Astrocyte (in vitro differentiated cells and primary cell): ENCODE measurements around the gene MYMK. TPM values are rescaled to one million over a fixed set of nuclear protein-coding genes. Genes with fewer than 3 reads are reported as not detected.

ENCODE experiments used
- DNase-seq: peaks from one replicate; pipeline ENCODE4 v3.0.0-alpha.2; 2010; ENCODE audit warnings: low read depth
- FAIRE-seq: peaks from 2 replicates; lab custom pipeline; 2011; peaks lifted over from hg19 to GRCh38; lab: Jason Lieb, UNC
- H2AFZ ChIP-seq: 2 replicates; pipeline ENCODE4 v1.6.0; 2012; ENCODE audit warnings: low read depth, low read length, inconsistent platforms
- H3K27ac ChIP-seq: 2 replicates; pipeline ENCODE4 v1.5.1; 2011; ENCODE audit warnings: low read depth, low read length, inconsistent platforms
- H3K27me3 ChIP-seq: 2 replicates; pipeline ENCODE4 v1.6.0; 2011; ENCODE audit warnings: low read length, inconsistent platforms; ENCODE audit not compliant: insufficient read depth
- H3K36me3 ChIP-seq: 2 replicates; pipeline ENCODE4 v1.5.1; 2011; ENCODE audit warnings: low read length, inconsistent platforms; ENCODE audit not compliant: insufficient read depth
- H3K4me1 ChIP-seq: 2 replicates; pipeline ENCODE4 v1.5.1; 2011; ENCODE audit warnings: low read length, inconsistent platforms; ENCODE audit not compliant: insufficient read depth
- H3K4me2 ChIP-seq: 2 replicates; pipeline ENCODE4 v1.6.0; 2012; ENCODE audit warnings: low read length, inconsistent platforms
- H3K4me3 ChIP-seq: 2 replicates; pipeline ENCODE4 v1.5.1; 2011; ENCODE audit warnings: low read depth, mild to moderate bottlenecking, low read length, inconsistent platforms; ENCODE audit not compliant: insufficient read depth
- H3K79me2 ChIP-seq: 2 replicates; pipeline ENCODE4 v1.6.0; 2012; ENCODE audit warnings: mild to moderate bottlenecking, low read length, inconsistent platforms; ENCODE audit not compliant: insufficient read depth
- H3K9ac ChIP-seq: 2 replicates; pipeline ENCODE4 v1.6.0; 2012; ENCODE audit warnings: mild to moderate bottlenecking, low read length, inconsistent platforms
- H3K9me3 ChIP-seq: 2 replicates; pipeline ENCODE4 v1.5.1; 2012; ENCODE audit warnings: low read depth, mild to moderate bottlenecking, low read length, inconsistent platforms; ENCODE audit not compliant: insufficient read depth
- H4K20me1 ChIP-seq: 2 replicates; pipeline ENCODE4 v1.6.0; 2012; ENCODE audit warnings: low read length, inconsistent platforms; ENCODE audit not compliant: insufficient read depth
- H3K27ac Mint-ChIP-seq: one replicate; pipeline ENCODE4 v1.8.0; 2021; ENCODE audit warnings: mild to moderate bottlenecking, mixed read lengths; ENCODE audit not compliant: unreplicated experiment
- H3K27me3 Mint-ChIP-seq: one replicate; pipeline ENCODE4 v1.8.0; 2021; ENCODE audit warnings: low read depth, mixed read lengths; ENCODE audit not compliant: unreplicated experiment
- H3K36me3 Mint-ChIP-seq: one replicate; pipeline ENCODE4 v1.8.0; 2021; ENCODE audit warnings: low read depth, mixed read lengths; ENCODE audit not compliant: unreplicated experiment
- H3K4me1 Mint-ChIP-seq: one replicate; pipeline ENCODE4 v1.8.0; 2021; ENCODE audit warnings: low read depth, mixed read lengths; ENCODE audit not compliant: unreplicated experiment
- H3K4me3 Mint-ChIP-seq: one replicate; pipeline ENCODE4 v1.8.0; 2021; ENCODE audit warnings: mild to moderate bottlenecking, moderate library complexity, mixed read lengths; ENCODE audit not compliant: unreplicated experiment
- H3K9me3 Mint-ChIP-seq: one replicate; pipeline ENCODE4 v1.8.0; 2021; ENCODE audit warnings: mild to moderate bottlenecking, mixed read lengths; ENCODE audit not compliant: unreplicated experiment
- EZH2 ChIP-seq: IDR thresholded peaks from 2 replicates; pipeline ENCODE4 v1.6.1; 2012; ENCODE audit warnings: mild to moderate bottlenecking, low read length, inconsistent platforms; ENCODE audit not compliant: insufficient read depth
- total RNA-seq: library from RNA; stranded (reverse); gene quantifications from 2 replicates; pipeline ENCODE4 v1.2.1, GENCODE V29; 2021
- TF ChIP-seq, protein P1 (sequence below): IDR thresholded peaks from 2 replicates; pipeline ENCODE4 v1.5.1; 2011; ENCODE audit warnings: low read depth, mild to moderate bottlenecking, inconsistent platforms, low read length, moderate library complexity; ENCODE audit not compliant: insufficient read depth

Gene MYMK
- total RNA-seq, 1 donor from 2014 or later, result not detected

GRCh38 chr9:133477992-133478850, 46.5 kb downstream of the MYMK start:
- Mint-ChIP-seq H3K27me3 (peaks cover 7% of the 10 kb centered on the region), H3K36me3 (peaks cover 2% of the 10 kb centered on the region), H3K9me3 (no peaks in the 10 kb centered on the region), H3K4me3 (peak overlapping the region; percentile 86), H3K27ac (no peak overlapping the region), H3K4me1 (peaks cover 3% of the 10 kb centered on the region)
- H2AFZ ChIP-seq, result peak overlapping the region; percentile 100
- H3K9me3 ChIP-seq, result no peaks in the 10 kb centered on the region
- TF ChIP-seq, protein P1, sequence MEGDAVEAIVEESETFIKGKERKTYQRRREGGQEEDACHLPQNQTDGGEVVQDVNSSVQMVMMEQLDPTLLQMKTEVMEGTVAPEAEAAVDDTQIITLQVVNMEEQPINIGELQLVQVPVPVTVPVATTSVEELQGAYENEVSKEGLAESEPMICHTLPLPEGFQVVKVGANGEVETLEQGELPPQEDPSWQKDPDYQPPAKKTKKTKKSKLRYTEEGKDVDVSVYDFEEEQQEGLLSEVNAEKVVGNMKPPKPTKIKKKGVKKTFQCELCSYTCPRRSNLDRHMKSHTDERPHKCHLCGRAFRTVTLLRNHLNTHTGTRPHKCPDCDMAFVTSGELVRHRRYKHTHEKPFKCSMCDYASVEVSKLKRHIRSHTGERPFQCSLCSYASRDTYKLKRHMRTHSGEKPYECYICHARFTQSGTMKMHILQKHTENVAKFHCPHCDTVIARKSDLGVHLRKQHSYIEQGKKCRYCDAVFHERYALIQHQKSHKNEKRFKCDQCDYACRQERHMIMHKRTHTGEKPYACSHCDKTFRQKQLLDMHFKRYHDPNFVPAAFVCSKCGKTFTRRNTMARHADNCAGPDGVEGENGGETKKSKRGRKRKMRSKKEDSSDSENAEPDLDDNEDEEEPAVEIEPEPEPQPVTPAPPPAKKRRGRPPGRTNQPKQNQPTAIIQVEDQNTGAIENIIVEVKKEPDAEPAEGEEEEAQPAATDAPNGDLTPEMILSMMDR, result no peak
- TF ChIP-seq EZH2, result no peak
- no peaks in the 10 kb centered on the region for H3K27me3 ChIP-seq
- H3K4me1 ChIP-seq, result peaks cover 14% of the 10 kb centered on the region
- peak overlapping the region; percentile 86 for H3K9ac ChIP-seq
- H3K36me3 ChIP-seq, result no peaks in the 10 kb centered on the region
- H3K4me2 ChIP-seq, result peak overlapping the region; percentile 98
- H3K27ac ChIP-seq, result peak overlapping the region; percentile 25
- DNase-seq (no peak), FAIRE-seq (no peak)
- peak overlapping the region; percentile 68 for H3K4me3 ChIP-seq
- H3K79me2 ChIP-seq, result peaks cover 11% of the 10 kb centered on the region
- H4K20me1 ChIP-seq, result peaks cover 15% of the 10 kb centered on the region

GRCh38 chr9:133477461-133477860, 47.3 kb downstream of the MYMK start:
- DNase-seq, result no peak
- no peaks in the 10 kb centered on the region for H3K36me3 ChIP-seq
- H3K27ac ChIP-seq, result no peak overlapping the region
- peak overlapping the region; percentile 86 for H3K9ac ChIP-seq
- peaks cover 11% of the 10 kb centered on the region for H3K79me2 ChIP-seq
- Mint-ChIP-seq H3K9me3 (no peaks in the 10 kb centered on the region), H3K27ac (no peak overlapping the region), H3K4me3 (peak overlapping the region; percentile 86), H3K27me3 (peaks cover 3% of the 10 kb centered on the region), H3K4me1 (peaks cover 3% of the 10 kb centered on the region), H3K36me3 (peaks cover 2% of the 10 kb centered on the region)
- FAIRE-seq, result no peak
- H3K4me3 ChIP-seq, result no peak overlapping the region
- H3K4me2 ChIP-seq, result peak overlapping the region; percentile 98
- H3K27me3 ChIP-seq, result no peaks in the 10 kb centered on the region
- peaks cover 15% of the 10 kb centered on the region for H4K20me1 ChIP-seq
- TF ChIP-seq, protein P1, result no peak
- TF ChIP-seq EZH2, result no peak
- peaks cover 14% of the 10 kb centered on the region for H3K4me1 ChIP-seq
- no peak overlapping the region for H2AFZ ChIP-seq
- H3K9me3 ChIP-seq, result no peaks in the 10 kb centered on the region

DNA sequence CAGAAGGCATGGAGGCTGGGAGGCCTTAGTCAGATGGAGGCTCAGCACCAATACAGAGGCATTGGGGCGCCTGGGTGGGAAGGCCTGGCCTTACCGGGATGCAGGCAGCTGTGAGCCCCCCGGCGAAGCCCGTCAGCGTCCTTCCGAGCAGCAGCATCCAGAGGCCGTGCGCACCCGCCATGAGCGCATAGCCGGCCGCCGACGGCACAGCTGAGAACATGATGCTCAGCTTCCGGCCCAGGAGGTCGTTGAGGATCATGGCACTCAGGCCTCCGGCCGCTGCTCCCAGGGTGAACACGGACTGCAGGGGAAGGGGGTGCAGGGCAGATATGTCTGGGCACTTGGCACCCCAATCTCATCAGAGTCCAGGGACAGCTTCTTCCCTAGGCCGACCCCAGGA, 47.8 kb downstream of the MYMK start:
- H3K36me3 ChIP-seq, result no peaks in the 10 kb centered on the region
- Mint-ChIP-seq H3K4me3 (no peak overlapping the region), H3K27me3 (peaks cover 3% of the 10 kb centered on the region), H3K9me3 (no peaks in the 10 kb centered on the region), H3K4me1 (peaks cover 3% of the 10 kb centered on the region), H3K27ac (no peak overlapping the region), H3K36me3 (peaks cover 2% of the 10 kb centered on the region)
- no peak for TF ChIP-seq EZH2
- TF ChIP-seq, protein P1, result no peak
- no peaks in the 10 kb centered on the region for H3K27me3 ChIP-seq
- peaks cover 11% of the 10 kb centered on the region for H3K79me2 ChIP-seq
- no peak overlapping the region for H3K27ac ChIP-seq
- H3K4me3 ChIP-seq, result no peak overlapping the region
- no peak overlapping the region for H2AFZ ChIP-seq
- DNase-seq (no peak), FAIRE-seq (no peak)
- no peaks in the 10 kb centered on the region for H3K9me3 ChIP-seq
- no peak overlapping the region for H3K9ac ChIP-seq
- peaks cover 15% of the 10 kb centered on the region for H4K20me1 ChIP-seq
- no peak overlapping the region for H3K4me2 ChIP-seq
- H3K4me1 ChIP-seq, result peaks cover 14% of the 10 kb centered on the region
